Hematopoietic multipotent progenitor cell treated with erythropoietin and hydrocortisone succinate and interleukin-3 and kit ligand, for 6 days (in vitro differentiated cells): ENCODE results near the gene RAD54L.
"Not testable (repeated sequence)": the region's sequence is repeated elsewhere in the genome, so short reads cannot be mapped to it uniquely, and the experiment has no call there.

Experiments
- DNase-seq: peaks from one replicate; pipeline ENCODE4 v3.0.0-alpha.2; 2015

Gene RAD54L

DNA sequence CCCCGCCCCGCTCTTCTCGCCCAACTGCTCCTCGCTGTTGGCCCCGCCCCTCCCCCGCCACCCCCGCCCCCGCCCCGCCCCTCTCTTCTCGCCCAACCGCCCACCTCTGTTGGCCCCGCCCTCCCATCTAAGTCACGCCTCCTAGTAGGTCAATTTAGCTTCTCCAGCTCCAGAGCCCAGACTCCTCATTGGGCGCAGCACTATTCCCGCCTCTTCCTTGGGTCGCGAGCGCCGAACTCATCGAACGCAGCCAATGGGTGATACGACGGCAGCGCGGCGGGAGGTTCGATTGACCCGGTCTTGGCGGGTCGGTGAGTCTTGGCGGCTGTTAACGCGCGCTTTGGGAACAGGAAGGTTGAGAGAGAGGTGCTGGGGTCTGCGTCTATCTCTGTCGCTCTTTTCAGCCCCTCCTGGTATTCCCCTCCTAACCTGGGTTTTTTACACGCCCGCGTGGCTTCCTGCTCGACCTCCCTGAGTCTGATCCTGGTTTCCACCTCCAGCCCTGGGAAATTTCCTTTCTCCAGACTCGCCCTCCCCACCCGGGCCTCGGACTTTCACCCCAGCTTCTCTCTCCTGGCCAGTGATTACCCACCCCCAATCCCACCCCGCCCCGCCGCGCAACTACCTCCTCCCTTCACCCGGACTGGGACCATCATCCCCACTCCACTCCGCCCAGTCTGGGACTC lies at the start of gene RAD54L:
Gene RAD54L, plus strand, starts transcription at position 328 of the 686 bp plus-strand sequence. CDS start 643 bp downstream, outside the sequence.
- peak; percentile 99 for DNase-seq

DNA sequence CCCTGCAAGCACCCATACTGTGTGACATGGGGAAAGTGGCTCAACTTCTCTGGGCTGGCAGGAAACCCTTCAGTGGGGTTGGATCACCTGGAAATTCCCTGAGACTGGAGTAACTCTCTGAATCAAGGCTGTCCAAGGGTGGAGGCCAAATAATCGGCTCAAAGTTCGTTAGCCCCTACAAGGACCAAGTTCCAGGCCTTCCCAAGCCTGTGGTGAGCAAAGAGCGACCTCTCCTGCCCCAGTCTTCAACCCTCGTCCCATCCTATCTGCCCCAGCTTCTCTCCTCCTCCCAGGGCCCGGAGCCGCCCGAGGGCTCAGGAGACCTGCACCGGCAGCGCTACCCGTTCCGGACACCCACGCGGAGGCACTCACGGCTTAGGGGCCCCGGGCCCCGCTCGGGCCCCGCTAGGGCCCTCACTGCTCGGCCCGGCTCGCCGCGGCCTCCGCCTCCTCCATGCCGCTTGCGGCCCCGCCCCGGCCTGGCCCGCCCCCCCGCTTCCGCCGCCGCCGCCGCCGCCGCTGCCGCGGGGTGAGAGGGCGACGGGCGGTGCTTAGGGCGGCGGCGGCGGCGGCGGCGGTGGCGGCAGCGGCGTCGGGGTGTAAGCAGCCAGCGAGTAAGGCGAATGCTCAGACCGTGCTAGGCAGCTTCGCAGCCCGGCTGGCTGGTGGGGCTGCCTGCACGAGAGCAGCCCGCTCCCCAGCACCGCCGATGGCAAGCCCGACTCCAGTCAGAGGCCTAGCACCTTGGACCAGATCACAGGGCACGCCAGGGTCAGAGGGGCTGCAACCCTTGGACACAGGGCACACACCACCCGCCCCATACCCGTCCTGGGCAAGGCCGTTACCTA lies 49.4 kb upstream of the RAD54L start, which contains the start of gene POMGNT1:
Gene POMGNT1, minus strand, starts transcription at position 471 of the 848 bp plus-strand sequence. CDS start 613 bp downstream, outside the sequence.
- peak; percentile 76 for DNase-seq

GRCh38 chr1:46199233-46199749 lies 48.3 kb upstream of the RAD54L start:
- peak; percentile 35 for DNase-seq

DNA sequence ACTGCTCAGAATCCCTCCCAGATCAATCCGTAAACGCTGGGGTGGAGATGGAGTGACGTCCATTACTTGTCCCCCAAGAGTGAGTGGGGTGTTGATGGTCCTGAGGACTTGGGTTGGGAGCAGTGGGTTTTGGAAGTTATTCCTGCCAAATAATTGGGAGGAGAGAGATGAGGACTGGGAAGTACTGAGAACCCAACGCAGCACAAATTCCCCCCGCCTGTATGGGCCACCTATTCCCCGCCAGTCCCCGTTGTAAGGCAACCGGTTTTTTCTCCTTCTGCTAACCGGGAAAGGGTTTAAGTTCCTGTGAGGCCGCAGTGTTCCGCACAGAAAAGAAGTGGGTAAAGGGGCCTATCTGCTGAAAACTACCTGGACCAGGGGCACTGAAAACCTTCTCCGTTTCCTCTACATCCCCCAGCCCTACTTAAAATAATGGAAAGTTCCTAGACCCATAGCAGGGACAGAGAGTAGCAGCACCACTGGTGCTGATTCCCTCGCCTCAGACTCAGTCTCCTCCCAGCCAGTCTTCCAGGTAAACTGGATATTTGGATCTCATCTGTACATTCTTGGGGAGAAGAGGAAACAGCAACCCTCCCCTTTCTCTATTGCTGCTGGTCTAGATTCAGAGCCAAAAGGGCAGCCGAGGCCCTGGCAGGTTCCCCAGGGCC lies 43.7 kb upstream of the RAD54L start:
- DNase-seq = no peak

DNA sequence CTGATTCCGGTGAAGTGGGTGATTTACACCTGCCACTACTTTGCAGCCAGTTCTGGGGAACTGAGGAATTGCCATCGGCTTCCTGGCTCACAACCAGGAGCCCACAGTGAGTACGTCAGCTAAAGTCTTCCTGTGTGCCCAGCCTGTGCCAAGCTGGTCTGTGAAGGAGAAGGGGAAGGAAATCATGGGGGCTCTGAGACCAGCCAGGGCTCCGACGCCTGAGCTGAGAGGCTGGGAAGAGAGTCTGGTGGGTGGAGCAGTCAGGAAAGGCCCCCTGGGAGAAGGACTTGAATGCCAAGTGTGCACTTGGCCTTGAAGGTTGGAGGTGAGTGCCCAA lies 43.2 kb upstream of the RAD54L start:
- DNase-seq = no peak

DNA sequence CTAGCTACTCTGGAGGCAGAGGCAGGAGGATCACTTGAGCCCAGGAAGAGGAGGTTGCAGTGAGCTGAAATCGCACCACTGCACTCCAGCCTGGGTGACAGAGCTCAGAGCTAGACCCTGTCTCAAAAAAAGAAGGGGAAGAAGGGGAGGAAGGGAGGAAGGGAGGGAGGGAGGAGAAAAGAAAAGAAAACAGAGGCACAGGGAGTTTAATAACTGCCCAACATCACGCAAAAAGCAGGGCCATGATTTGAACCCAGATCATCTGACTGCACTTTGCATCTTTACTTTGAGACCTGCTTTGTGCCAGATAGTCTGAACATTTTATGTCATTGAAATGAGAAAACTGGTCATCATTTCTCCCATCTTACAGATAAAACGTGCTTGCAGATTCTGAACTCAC lies 42.4 kb upstream of the RAD54L start:
- DNase-seq = no peak

DNA sequence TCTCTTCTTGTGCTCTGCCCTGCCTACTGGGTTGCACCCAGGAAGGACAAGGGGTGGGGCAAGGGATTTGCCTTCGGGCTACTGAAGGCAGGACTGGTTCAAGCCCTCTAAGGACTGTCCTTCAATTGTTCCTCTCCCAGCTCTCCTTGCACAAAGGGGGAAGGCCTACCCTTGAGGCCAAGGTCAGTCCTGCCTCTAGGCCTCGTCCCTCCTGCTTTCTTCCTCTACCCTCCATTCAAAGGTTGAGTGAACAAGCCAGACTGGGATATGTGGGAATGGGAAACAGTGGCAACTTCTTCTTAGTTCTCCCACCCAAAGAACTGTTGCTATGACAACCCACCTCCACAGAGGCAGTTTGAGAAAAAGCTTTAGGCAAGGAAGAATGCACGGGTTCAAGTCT lies 41.8 kb upstream of the RAD54L start:
- no peak for DNase-seq

- DNase-seq = no peak
Observed at GRCh38 chr1:46206399-46206798, 41.2 kb upstream of the RAD54L start.

- no peak for DNase-seq
Observed at GRCh38 chr1:46210561-46210960, 37.0 kb upstream of the RAD54L start.

GRCh38 chr1:46211051-46211450 lies 36.5 kb upstream of the RAD54L start:
- no peak for DNase-seq

GRCh38 chr1:46215504-46215903 lies 32.1 kb upstream of the RAD54L start:
- no peak for DNase-seq

- DNase-seq = no peak
Observed at GRCh38 chr1:46218443-46218842, 29.1 kb upstream of the RAD54L start.

GRCh38 chr1:46219551-46220520 lies 27.7 kb upstream of the RAD54L start:
- DNase-seq = no peak

- DNase-seq = no peak
Observed at GRCh38 chr1:46220808-46221207, 26.8 kb upstream of the RAD54L start.

- DNase-seq = no peak
Observed at GRCh38 chr1:46221749-46222148, 25.8 kb upstream of the RAD54L start.

DNA sequence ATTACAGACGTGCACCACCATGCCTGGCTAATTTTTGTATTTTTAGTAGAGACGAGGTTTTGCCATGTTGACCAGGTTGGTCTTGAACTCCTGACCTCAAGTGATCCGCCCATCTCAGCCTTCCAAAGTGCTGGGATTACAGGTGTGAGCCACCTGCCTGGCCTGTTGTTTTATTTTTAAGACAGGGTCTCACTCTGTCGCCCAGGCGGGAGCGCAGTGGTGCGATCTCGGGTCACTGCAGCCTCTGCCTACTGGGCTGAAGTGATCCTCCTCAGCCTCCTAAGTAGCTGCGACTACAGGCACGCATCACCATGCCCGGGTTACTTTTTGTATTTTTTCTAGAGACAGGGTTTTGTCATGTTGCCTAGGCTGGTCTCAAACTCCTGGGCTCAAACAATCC lies 24.5 kb upstream of the RAD54L start:
- not testable (repeated sequence) for DNase-seq

GRCh38 chr1:46223472-46223943 lies 24.1 kb upstream of the RAD54L start:
- DNase-seq = peak; percentile 93

- no peak for DNase-seq
Observed at GRCh38 chr1:46224966-46225365, 22.6 kb upstream of the RAD54L start.

DNA sequence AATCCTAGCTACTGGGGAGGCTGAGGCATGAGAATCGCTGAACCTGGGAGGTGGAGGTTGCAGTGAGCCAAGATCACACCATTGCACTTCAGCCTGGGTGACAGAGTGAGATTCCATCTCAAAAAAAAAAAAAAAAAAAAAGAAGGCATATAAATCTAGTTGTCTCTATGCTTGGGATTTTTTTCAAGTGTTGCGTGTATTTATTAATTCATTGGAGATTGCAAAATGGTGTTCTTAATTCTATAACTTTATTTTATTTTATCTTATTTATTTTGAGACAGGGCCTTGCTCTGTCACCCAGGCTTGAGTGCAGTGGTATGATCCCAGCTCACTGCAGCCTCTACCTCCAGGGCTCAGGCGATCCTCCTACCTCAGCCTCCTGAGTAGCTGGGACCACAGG lies 16.3 kb upstream of the RAD54L start:
- not testable (repeated sequence) for DNase-seq

GRCh38 chr1:46236882-46237281 lies 10.7 kb upstream of the RAD54L start:
- no peak for DNase-seq

DNA sequence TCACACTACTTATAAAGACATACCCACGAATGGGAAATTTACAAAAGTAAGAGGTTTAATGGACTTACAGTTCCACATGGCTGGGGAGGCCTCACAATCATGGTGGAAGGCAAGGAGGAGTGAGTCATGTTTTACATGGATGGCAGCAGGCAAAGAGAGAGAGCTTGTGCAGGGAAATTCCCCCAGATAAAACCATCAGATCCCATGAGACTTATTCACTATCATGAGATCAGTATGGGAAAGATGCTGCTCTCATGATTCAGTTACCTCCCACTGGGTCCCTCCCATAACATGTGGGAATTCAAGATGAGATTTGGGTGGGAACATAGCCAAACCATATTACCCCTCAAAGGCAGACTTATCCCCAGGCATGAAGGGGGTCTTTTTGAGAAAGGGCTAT lies 8.7 kb upstream of the RAD54L start:
- not testable (repeated sequence) for DNase-seq

GRCh38 chr1:46241733-46242132 lies 5.8 kb upstream of the RAD54L start:
- DNase-seq = not testable (repeated sequence)
